ENCODE data around the gene CCT6B. TPM values are rescaled to one million over a fixed set of nuclear protein-coding genes. Genes with fewer than 3 reads are reported as not detected.

CCT6B gene
- total and polyA plus RNA-seq, 2 of the 13 experiments (the other 11 are each of a cell fraction or from before 2014, with no cell fraction given) = 0.41 to 1.4 TPM

- TF ChIP-seq TFDP1 (CRISPR knock-in tag; IDR thresholded peaks at IDR 0.05; ENCODE audit: borderline replicate concordance) (no peak; the same call in 1 of the 2 replicates), ZFP36L2 (CRISPR knock-in tag; IDR thresholded peaks at IDR 0.05) (no peak), HIVEP1 (CRISPR knock-in tag; IDR thresholded peaks at IDR 0.05) (peak; percentile 64; the same call in 1 of the 2 replicates), RARG (CRISPR knock-in tag; IDR thresholded peaks at IDR 0.05; ENCODE audit: low read depth) (no peak), ZNF781 (CRISPR knock-in tag; IDR thresholded peaks at IDR 0.05; ENCODE audit: borderline replicate concordance, not compliant biosample characterization) (no peak), ADNP (CRISPR knock-in tag; IDR thresholded peaks at IDR 0.05) (no peak), JUND (CRISPR knock-in tag; IDR thresholded peaks at IDR 0.05) (peak; percentile 65; the same call in 1 of the 2 replicates), YEATS4 (CRISPR knock-in tag; IDR thresholded peaks at IDR 0.05; ENCODE audit: borderline replicate concordance) (peak; percentile 81), TAF1 (CRISPR knock-in tag; IDR thresholded peaks at IDR 0.05) (peak; percentile 97), MAF1 (CRISPR knock-in tag; IDR thresholded peaks at IDR 0.05; ENCODE audit: borderline replicate concordance) (no peak), CREM (IDR thresholded peaks at IDR 0.05) (peak; percentile 98), CREM (CRISPR knock-in tag; IDR thresholded peaks at IDR 0.05) (peak; percentile 54; the same call in 1 of the 2 replicates), FOXJ3 (CRISPR knock-in tag; IDR thresholded peaks at IDR 0.05; ENCODE audit: borderline replicate concordance) (no peak), ZIK1 (CRISPR knock-in tag; IDR thresholded peaks at IDR 0.05; ENCODE audit: borderline replicate concordance, low read depth) (no peak), ZFAT (CRISPR knock-in tag; conservative IDR thresholded peaks at IDR 0.05) (no peak), ZNF609 (CRISPR knock-in tag; IDR thresholded peaks at IDR 0.05; ENCODE audit: borderline replicate concordance) (no peak), MXD1 (CRISPR knock-in tag; IDR thresholded peaks at IDR 0.05) (no peak), GMEB2 (CRISPR knock-in tag; IDR thresholded peaks at IDR 0.05; ENCODE audit: low read depth) (no peak), ETV5 (CRISPR knock-in tag; IDR thresholded peaks at IDR 0.05; ENCODE audit: borderline replicate concordance) (peak; percentile 18; the same call in 1 of the 2 replicates), ZZZ3 (CRISPR knock-in tag; IDR thresholded peaks at IDR 0.05; ENCODE audit: borderline replicate concordance) (peak; percentile 65; the same call in 1 of the 2 replicates), CBX1 (IDR thresholded peaks at IDR 0.05; ENCODE audit: low read depth) (peak; percentile 30), SP140L (CRISPR knock-in tag; IDR thresholded peaks at IDR 0.05; ENCODE audit: borderline replicate concordance) (no peak)
Observed at GRCh38 chr17:34961093-34961911, at the start of gene CCT6B, which contains the start of gene ZNF830 (continued).
